Smooth muscle cell (in vitro differentiated cells): Measurements from ENCODE around the gene RAPGEF1. TPM values are rescaled to one million over a fixed set of nuclear protein-coding genes. Genes with fewer than 3 reads are reported as not detected.

Experiments
- DNase-seq: peaks from one replicate; lab custom pipeline; 2025; ENCODE audit not compliant: unreplicated experiment; lab: John Stamatoyannopoulos, UW
- H2AFZ ChIP-seq: fragments of 200-600 bp; sonication (generic); 2 replicates; pipeline ENCODE4 v1.6.0; 2016; ENCODE audit warnings: antibody characterized with exemption, low read depth, mild to moderate bottlenecking
- H3F3A ChIP-seq: fragments of 200-600 bp; sonication (generic); 2 replicates; pipeline ENCODE4 v1.6.0; 2017; ENCODE audit warnings: antibody characterized with exemption, low read depth
- H3K27ac ChIP-seq: fragments of 200-600 bp; sonication (generic); 2 replicates; pipeline ENCODE4 v1.5.1; 2016; ENCODE audit warnings: low read depth, mild to moderate bottlenecking
- H3K27me3 ChIP-seq: fragments of 200-600 bp; sonication (generic); 2 replicates; pipeline ENCODE4 v1.6.1; 2016; ENCODE audit warnings: low read depth, mild to moderate bottlenecking
- H3K36me3 ChIP-seq: fragments of 200-600 bp; sonication (generic); 2 replicates; pipeline ENCODE4 v1.5.1; 2016; ENCODE audit warnings: low read depth
- H3K4me1 ChIP-seq: fragments of 200-600 bp; sonication (generic); 2 replicates; pipeline ENCODE4 v1.5.1; 2016; ENCODE audit warnings: low read depth
- H3K4me2 ChIP-seq: fragments of 200-600 bp; sonication (generic); 2 replicates; pipeline ENCODE4 v1.6.0; 2016; ENCODE audit warnings: mild to moderate bottlenecking
- H3K4me3 ChIP-seq: fragments of 200-600 bp; sonication (generic); 2 replicates; pipeline ENCODE4 v1.5.1; 2016; ENCODE audit warnings: mild to moderate bottlenecking
- H3K79me2 ChIP-seq: fragments of 200-600 bp; sonication (generic); 2 replicates; pipeline ENCODE4 v1.6.0; 2016; ENCODE audit warnings: low read depth, mild to moderate bottlenecking
- H3K9ac ChIP-seq: fragments of 200-600 bp; sonication (generic); 2 replicates; pipeline ENCODE4 v1.6.0; 2016; ENCODE audit warnings: low read depth
- H3K9me3 ChIP-seq: fragments of 200-600 bp; sonication (generic); replicated peaks from 2 replicates; pipeline ENCODE4 v1.5.1; 2016; ENCODE audit warnings: low read depth
- H4K20me1 ChIP-seq: fragments of 200-600 bp; sonication (generic); 2 replicates; pipeline ENCODE4 v1.6.0; 2016; ENCODE audit warnings: low read depth
- WGBS: methylation state at CpG from one replicate; pipeline ENCODE4 v1.1.7; 2016; ENCODE audit warnings: low lambda C conversion rate; 5-methylcytosine and 5-hydroxymethylcytosine counted together
- polyA plus RNA-seq: library from polyadenylated mRNA; unstranded; fragments of >200 nt; fragmentation: Nextera tagmentation; extraction: Ambion mirVana; gene quantifications from 2 replicates; pipeline ENCODE4 v1.2.1, GENCODE V29; 2016
- total RNA-seq: library from RNA; depleted of rRNA; stranded (reverse); fragments of >200 nt; gene quantifications from 2 replicates; pipeline ENCODE4 v1.2.3, GENCODE V29; 2014
- TF ChIP-seq, protein P1 (sequence below): fragments of 200-600 bp; sonication (generic); IDR thresholded peaks from 2 replicates; pipeline ENCODE4 v1.5.1; 2017; ENCODE audit warnings: borderline replicate concordance, mild to moderate bottlenecking, antibody characterized with exemption; ENCODE audit not compliant: insufficient read depth, poor library complexity, severe bottlenecking

The RAPGEF1 gene
- total and polyA plus RNA-seq, 2 experiments from 2014 or later: 16.4 to 17.8 TPM

DNA sequence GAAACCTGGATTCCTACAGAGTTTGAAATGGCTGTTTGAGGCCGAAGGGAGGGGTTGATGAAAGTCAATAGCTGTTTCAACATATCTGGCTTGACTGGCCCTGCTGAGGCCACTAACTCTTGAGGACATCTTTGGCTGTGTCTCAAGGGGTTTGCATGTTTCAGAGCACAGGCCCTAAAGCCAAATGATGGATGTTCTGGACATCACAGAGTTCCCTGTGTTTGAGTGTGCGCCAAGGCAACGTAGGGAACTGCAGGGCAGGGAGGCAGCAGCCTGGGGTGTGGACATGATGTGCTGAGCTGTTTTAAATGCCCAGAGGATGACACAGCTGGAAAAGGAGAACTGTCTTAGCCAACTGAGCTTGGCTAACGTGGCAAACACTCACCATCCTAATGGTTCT is 89.6 kb downstream of the RAPGEF1 start:
- TF ChIP-seq, protein P1, sequence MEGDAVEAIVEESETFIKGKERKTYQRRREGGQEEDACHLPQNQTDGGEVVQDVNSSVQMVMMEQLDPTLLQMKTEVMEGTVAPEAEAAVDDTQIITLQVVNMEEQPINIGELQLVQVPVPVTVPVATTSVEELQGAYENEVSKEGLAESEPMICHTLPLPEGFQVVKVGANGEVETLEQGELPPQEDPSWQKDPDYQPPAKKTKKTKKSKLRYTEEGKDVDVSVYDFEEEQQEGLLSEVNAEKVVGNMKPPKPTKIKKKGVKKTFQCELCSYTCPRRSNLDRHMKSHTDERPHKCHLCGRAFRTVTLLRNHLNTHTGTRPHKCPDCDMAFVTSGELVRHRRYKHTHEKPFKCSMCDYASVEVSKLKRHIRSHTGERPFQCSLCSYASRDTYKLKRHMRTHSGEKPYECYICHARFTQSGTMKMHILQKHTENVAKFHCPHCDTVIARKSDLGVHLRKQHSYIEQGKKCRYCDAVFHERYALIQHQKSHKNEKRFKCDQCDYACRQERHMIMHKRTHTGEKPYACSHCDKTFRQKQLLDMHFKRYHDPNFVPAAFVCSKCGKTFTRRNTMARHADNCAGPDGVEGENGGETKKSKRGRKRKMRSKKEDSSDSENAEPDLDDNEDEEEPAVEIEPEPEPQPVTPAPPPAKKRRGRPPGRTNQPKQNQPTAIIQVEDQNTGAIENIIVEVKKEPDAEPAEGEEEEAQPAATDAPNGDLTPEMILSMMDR: no peak
- Histone ChIP-seq H3K9ac (no peak overlapping the region), H3K4me1 (no peaks in the 10 kb centered on the region), H4K20me1 (peaks cover 40% of the 10 kb centered on the region), H3K27me3 (no peaks in the 10 kb centered on the region), H3K27ac (no peak overlapping the region), H3K4me3 (no peak overlapping the region), H3K36me3 (no peaks in the 10 kb centered on the region), H3K79me2 (peaks cover 35% of the 10 kb centered on the region), H3K9me3 (no peaks in the 10 kb centered on the region), H3F3A (no peaks in the 10 kb centered on the region), H2AFZ (no peak overlapping the region), H3K4me2 (no peak overlapping the region)
- 92% methylated on average over 4 of the region's 4 CpGs for whole genome bisulfite sequencing
- no peak for DNase-seq

DNA sequence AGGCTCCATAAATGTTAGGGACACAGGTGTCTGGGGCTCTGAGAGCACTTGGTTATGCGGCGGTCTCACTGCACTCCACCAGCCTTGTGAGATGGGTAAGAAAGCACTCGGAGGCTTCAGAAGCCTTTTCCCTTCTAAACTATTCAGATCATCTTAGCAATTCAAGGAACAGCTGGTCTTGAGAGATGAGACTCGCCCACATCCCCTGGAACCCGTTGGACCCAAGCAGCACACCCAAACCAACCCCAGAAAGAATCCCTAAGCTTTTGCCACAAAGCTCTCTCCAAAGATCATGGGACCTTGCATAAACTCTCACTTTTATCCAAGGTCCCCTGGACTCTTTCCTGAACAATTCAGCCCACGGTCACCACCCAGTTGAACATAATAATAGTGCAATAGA is 90.2 kb downstream of the RAPGEF1 start:
- TF ChIP-seq, protein P1: no peak
- Histone ChIP-seq H3K27ac (no peak overlapping the region), H4K20me1 (peaks cover 40% of the 10 kb centered on the region), H3K9ac (no peak overlapping the region), H3K9me3 (no peaks in the 10 kb centered on the region), H3K4me3 (no peak overlapping the region), H3K4me1 (no peaks in the 10 kb centered on the region), H3K27me3 (no peaks in the 10 kb centered on the region), H3K79me2 (peaks cover 30% of the 10 kb centered on the region), H3K4me2 (no peak overlapping the region), H3F3A (no peaks in the 10 kb centered on the region), H2AFZ (no peak overlapping the region), H3K36me3 (no peaks in the 10 kb centered on the region)
- 96% methylated on average over 6 of the region's 6 CpGs for WGBS
- no peak for DNase-seq

DNA sequence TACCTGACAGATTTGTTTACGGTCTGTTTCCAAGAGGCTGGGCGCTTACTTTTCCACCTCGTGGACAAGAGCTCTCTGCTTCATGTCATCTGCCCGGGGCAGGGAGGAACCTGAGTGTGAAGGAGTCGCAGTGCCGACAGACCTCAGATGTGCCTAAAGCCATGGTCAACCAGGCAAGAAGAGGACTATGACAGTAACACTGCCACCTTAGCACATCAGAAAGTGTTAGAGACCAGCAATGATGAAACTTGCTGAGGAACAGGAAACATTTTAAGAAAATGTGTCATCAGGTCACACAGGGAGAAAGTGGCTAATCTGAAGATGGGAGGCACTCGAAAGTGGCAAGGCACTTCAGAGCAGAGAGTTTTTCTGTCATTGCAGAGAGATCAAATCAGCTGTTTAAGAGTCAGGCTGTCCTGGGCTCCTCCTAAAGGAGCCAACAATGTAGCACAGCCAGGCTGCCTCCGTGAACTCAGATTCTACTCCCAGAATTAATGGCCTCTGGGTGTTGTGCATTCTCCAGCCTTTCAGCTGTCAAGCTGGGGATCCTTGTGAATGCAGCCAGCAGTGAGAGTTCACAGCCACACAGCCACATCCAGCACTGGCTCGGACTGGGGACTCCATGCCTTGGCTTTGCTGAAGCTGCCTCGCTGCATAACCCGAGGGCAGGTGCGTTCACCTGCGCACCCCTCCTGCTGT is 94.6 kb downstream of the RAPGEF1 start:
- Histone ChIP-seq H3K4me2 (no peak overlapping the region), H3K27me3 (no peaks in the 10 kb centered on the region), H3K36me3 (no peaks in the 10 kb centered on the region), H3K79me2 (no peaks in the 10 kb centered on the region), H3K9ac (no peak overlapping the region), H3K4me1 (peaks cover 13% of the 10 kb centered on the region), H3K4me3 (no peak overlapping the region), H2AFZ (no peak overlapping the region), H3F3A (no peaks in the 10 kb centered on the region), H3K9me3 (no peaks in the 10 kb centered on the region), H3K27ac (no peak overlapping the region), H4K20me1 (peaks cover 17% of the 10 kb centered on the region)
- 62% methylated on average over 13 of the region's 13 CpGs for WGBS
- DNase-seq: no peak
- TF ChIP-seq, protein P1: no peak
